Activated CD4-positive, alpha-beta T cell treated with anti-CD3 and anti-CD28 coated beads, Interleukin-2, amount 10 ng/mL, durations not matched to agents 24 days and 14 days (primary cell): ENCODE results near the gene RBMXL2. TPM values are rescaled to one million over a fixed set of nuclear protein-coding genes. Genes with fewer than 3 reads are reported as not detected.

Experiments
- DNase-seq: peaks from one replicate; pipeline ENCODE4 v3.0.0; 2022
- H3K27ac Mint-ChIP-seq: one replicate; pipeline ENCODE4 v1.8.0; 2022; ENCODE audit warnings: mild to moderate bottlenecking, mixed read lengths
- H3K27me3 Mint-ChIP-seq: one replicate; pipeline ENCODE4 v1.8.0; 2022; ENCODE audit warnings: mixed read lengths
- H3K36me3 Mint-ChIP-seq: one replicate; pipeline ENCODE4 v1.8.0; 2022; ENCODE audit warnings: low read depth, mild to moderate bottlenecking, mixed read lengths
- H3K4me1 Mint-ChIP-seq: one replicate; pipeline ENCODE4 v1.8.0; 2021; ENCODE audit warnings: mixed read lengths
- H3K4me3 Mint-ChIP-seq: one replicate; pipeline ENCODE4 v1.8.0; 2022; ENCODE audit warnings: mild to moderate bottlenecking, moderate library complexity, mixed read lengths
- H3K9me3 Mint-ChIP-seq: one replicate; pipeline ENCODE4 v1.8.0; 2021; ENCODE audit warnings: mixed read lengths
- intact Hi-C: fragments of 100-400 bp; cut with micrococcal nuclease; formaldehyde crosslinking; loops from one replicate; pipeline ENCODE4 v1.15.1; 2023
- total RNA-seq: library from RNA; stranded (reverse); gene quantifications from 2 replicates; pipeline ENCODE4 v1.2.3, GENCODE V29; 2022

Gene RBMXL2
- total RNA-seq = not detected in 2 replicates

DNA sequence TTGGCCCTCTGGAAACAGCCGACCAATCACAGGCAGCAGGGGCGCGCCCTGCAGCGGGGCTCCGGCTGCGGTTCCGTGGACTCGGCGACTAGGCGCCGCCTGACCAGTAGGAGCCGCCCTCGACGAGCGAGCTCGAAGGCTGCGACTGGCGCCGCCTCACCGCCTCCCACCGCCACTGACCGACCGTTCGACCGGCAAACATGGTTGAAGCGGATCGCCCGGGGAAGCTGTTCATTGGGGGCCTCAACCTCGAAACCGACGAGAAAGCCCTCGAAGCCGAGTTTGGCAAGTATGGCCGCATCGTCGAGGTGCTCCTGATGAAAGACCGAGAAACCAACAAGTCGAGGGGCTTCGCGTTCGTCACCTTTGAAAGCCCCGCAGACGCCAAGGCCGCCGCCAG lies at the start of gene RBMXL2:
Gene RBMXL2 (plus strand): TSS at position 78 of the 400 bp plus-strand sequence. CDS start 123 bp downstream, at position 201.
- no peaks in the 10 kb centered on the region for H3K9me3 Mint-ChIP-seq
- no peaks in the 10 kb centered on the region for H3K4me1 Mint-ChIP-seq
- H3K4me3 Mint-ChIP-seq = no peak within 1 kb of the TSS
- H3K36me3 Mint-ChIP-seq = no peaks in the 10 kb centered on the region
- H3K27me3 Mint-ChIP-seq = peaks cover 5% of the 10 kb centered on the region
- DNase-seq = no peak
- intact Hi-C loops = no loop called here
- no peak within 1 kb of the TSS for H3K27ac Mint-ChIP-seq

- H3K4me1 Mint-ChIP-seq = no peaks in the 10 kb centered on the region
- intact Hi-C loops = no loop called here
- H3K27me3 Mint-ChIP-seq = no peaks in the 10 kb centered on the region
- H3K9me3 Mint-ChIP-seq = no peaks in the 10 kb centered on the region
- no peak overlapping the region for H3K27ac Mint-ChIP-seq
- no peaks in the 10 kb centered on the region for H3K36me3 Mint-ChIP-seq
- no peak overlapping the region for H3K4me3 Mint-ChIP-seq
- no peak for DNase-seq
Observed at GRCh38 chr11:7046474-7047175, 42.2 kb upstream of the RBMXL2 start.

DNA sequence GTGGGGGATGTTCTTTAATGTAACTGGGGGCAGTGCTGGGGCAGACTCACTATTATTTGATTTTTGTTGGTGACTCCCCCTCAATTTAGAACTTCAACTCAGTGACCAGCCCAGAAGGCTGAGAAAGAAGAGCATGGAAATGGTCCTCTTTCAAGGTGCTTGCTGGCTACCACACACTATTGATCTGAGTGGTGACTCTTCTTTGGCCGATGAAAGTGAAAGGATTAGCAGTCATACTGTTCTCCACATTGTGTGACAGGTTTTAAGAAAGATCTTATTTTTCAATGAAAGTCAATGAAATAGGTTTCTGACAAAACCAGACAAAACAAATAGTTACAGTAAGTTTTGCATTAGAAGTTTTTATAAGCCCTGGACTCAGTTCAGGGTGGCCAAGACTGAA lies 38.6 kb upstream of the RBMXL2 start:
- Mint-ChIP-seq H3K9me3 (no peaks in the 10 kb centered on the region), H3K36me3 (no peaks in the 10 kb centered on the region), H3K4me1 (no peaks in the 10 kb centered on the region), H3K4me3 (no peak overlapping the region), H3K27ac (no peak overlapping the region), H3K27me3 (no peaks in the 10 kb centered on the region)
- no peak for DNase-seq
- intact Hi-C loops = no loop called here

DNA sequence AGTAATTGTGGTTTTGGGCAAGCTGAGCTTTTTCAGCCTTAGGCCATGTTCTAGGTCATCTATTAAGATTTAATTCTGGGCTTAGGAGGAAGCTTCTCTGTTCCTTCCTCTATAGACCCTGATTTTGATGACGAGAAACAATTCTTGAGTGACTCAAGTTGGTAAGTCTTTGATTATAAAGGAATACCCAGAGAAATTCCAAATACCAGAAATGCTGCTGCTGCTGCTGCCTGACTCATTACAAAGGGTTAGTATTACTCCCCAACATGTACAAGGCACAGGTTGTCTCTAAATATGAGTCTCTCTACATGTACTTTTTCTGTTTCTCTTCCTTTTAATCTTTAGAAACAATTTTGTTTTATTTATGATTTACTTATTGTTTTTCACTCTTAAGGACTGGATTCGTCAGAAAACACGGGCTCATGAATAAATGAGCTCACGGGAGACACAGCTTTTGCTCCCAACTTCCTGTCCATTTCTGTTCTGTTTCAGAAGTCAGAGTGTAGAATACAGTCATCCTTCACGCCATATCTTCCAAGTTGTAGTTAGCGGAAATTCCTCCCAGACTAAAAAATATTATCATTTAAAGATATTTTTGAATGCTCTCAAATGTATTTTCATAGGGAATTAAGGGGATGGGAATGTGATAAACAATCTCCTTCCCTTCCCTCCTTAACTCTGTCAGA lies 31.8 kb upstream of the RBMXL2 start:
- Mint-ChIP-seq H3K36me3 (no peaks in the 10 kb centered on the region), H3K27ac (no peak overlapping the region), H3K4me3 (no peak overlapping the region), H3K27me3 (no peaks in the 10 kb centered on the region), H3K9me3 (no peaks in the 10 kb centered on the region), H3K4me1 (no peaks in the 10 kb centered on the region)
- intact Hi-C loops = no loop called here
- DNase-seq = no peak

- H3K4me1 Mint-ChIP-seq = no peaks in the 10 kb centered on the region
- H3K4me3 Mint-ChIP-seq = no peak overlapping the region
- intact Hi-C loops = no loop called here
- no peaks in the 10 kb centered on the region for H3K36me3 Mint-ChIP-seq
- H3K27ac Mint-ChIP-seq = no peak overlapping the region
- no peaks in the 10 kb centered on the region for H3K27me3 Mint-ChIP-seq
- no peaks in the 10 kb centered on the region for H3K9me3 Mint-ChIP-seq
- no peak for DNase-seq
Observed at GRCh38 chr11:7057641-7058040, 31.2 kb upstream of the RBMXL2 start.

DNA sequence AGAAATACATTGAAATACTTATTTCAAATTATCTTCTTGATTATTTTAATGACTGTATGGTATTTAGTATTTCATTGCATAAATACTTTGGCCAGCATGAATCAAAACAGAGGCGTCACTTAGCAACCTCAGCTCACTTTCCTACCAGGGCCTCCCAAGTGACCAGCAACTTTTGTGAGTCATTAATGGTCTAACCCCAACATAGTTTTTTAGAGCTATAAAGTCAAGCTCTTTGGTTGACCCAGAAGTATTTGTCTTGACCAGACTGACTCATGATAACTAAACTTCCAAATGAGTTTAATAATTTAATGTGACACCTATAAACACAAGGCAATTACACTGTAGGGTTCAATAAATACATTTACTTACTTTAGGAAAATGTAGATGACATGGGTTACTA lies 27.9 kb upstream of the RBMXL2 start:
- no peak for DNase-seq
- Mint-ChIP-seq H3K36me3 (no peaks in the 10 kb centered on the region), H3K9me3 (no peaks in the 10 kb centered on the region), H3K27me3 (no peaks in the 10 kb centered on the region), H3K27ac (no peak overlapping the region), H3K4me1 (no peaks in the 10 kb centered on the region), H3K4me3 (no peak overlapping the region)
- intact Hi-C loops = no loop called here

DNA sequence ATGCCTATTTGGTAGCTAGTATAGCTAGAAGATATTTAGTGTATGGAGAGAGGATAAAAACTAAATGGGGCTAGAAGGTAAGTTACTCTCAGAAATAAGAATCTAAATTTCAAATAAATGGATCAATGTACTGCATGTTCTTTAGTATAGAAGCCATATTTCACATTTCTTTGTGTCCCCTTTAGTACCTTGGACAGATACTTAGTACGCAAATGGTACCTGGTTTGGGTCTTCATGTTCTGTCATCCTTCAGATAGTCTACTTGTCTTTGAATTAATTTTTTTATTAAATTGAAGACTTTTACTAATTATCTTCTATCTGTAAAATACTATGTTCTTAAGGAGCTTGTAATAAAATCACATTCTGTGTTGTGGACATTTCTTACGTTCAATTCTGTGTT lies 26.3 kb upstream of the RBMXL2 start:
- Mint-ChIP-seq H3K27ac (no peak overlapping the region), H3K27me3 (peaks cover 4% of the 10 kb centered on the region), H3K4me3 (no peak overlapping the region)

GRCh38 chr11:7072401-7073028 lies 16.3 kb upstream of the RBMXL2 start:
- Mint-ChIP-seq H3K36me3 (no peaks in the 10 kb centered on the region), H3K27ac (no peak overlapping the region), H3K4me1 (no peaks in the 10 kb centered on the region), H3K4me3 (no peak overlapping the region), H3K9me3 (no peaks in the 10 kb centered on the region), H3K27me3 (peaks cover 1% of the 10 kb centered on the region)
- DNase-seq = no peak
- intact Hi-C loops = no loop called here

More for the DNA sequence above, 26.3 kb upstream of the RBMXL2 start:
- intact Hi-C loops = no loop called here
- no peaks in the 10 kb centered on the region for H3K9me3 Mint-ChIP-seq
- DNase-seq = no peak
- H3K4me1 Mint-ChIP-seq = no peaks in the 10 kb centered on the region
- no peaks in the 10 kb centered on the region for H3K36me3 Mint-ChIP-seq

GRCh38 chr11:7077101-7077500 lies 11.7 kb upstream of the RBMXL2 start:
- Mint-ChIP-seq H3K27me3 (no peaks in the 10 kb centered on the region), H3K4me1 (no peaks in the 10 kb centered on the region), H3K36me3 (no peaks in the 10 kb centered on the region), H3K27ac (no peak overlapping the region), H3K9me3 (no peaks in the 10 kb centered on the region), H3K4me3 (no peak overlapping the region)
- no peak for DNase-seq
- intact Hi-C loops = no loop called here

- Mint-ChIP-seq H3K4me1 (no peaks in the 10 kb centered on the region), H3K36me3 (no peaks in the 10 kb centered on the region), H3K9me3 (no peaks in the 10 kb centered on the region), H3K27ac (no peak overlapping the region), H3K27me3 (no peaks in the 10 kb centered on the region), H3K4me3 (no peak overlapping the region)
- intact Hi-C loops = no loop called here
- no peak for DNase-seq
Observed at GRCh38 chr11:7079545-7080135, 9.2 kb upstream of the RBMXL2 start.

DNA sequence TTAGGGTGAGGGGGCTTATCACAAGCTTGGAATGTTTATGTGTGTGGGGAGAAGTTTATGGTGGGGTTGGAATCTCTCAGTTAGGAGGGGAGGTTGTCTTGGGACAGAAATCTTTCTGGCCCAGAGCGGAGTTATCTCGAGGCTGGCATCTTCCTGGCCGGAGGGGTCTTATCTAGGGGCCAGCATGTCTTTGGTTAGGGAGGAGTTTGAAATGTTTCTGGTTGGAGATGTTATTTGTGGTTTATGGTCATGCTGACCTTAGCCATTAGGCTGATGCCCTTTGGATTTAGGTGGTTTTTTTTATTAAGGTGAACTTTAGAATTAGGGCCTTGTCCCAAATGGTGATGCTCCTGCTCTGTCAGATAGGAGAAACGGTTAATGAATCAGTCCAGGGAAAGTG lies 7.9 kb upstream of the RBMXL2 start:
- no peaks in the 10 kb centered on the region for H3K4me1 Mint-ChIP-seq
- intact Hi-C loops = no loop called here
- H3K4me3 Mint-ChIP-seq = no peak overlapping the region
- no peak overlapping the region for H3K27ac Mint-ChIP-seq
- no peaks in the 10 kb centered on the region for H3K27me3 Mint-ChIP-seq
- no peak for DNase-seq
- no peaks in the 10 kb centered on the region for H3K9me3 Mint-ChIP-seq
- H3K36me3 Mint-ChIP-seq = no peaks in the 10 kb centered on the region

GRCh38 chr11:7081441-7081840 lies 7.4 kb upstream of the RBMXL2 start:
- intact Hi-C loops = no loop called here
- Mint-ChIP-seq H3K4me1 (no peaks in the 10 kb centered on the region), H3K36me3 (no peaks in the 10 kb centered on the region), H3K27ac (no peak overlapping the region), H3K27me3 (no peaks in the 10 kb centered on the region), H3K4me3 (no peak overlapping the region), H3K9me3 (no peaks in the 10 kb centered on the region)
- DNase-seq = no peak

DNA sequence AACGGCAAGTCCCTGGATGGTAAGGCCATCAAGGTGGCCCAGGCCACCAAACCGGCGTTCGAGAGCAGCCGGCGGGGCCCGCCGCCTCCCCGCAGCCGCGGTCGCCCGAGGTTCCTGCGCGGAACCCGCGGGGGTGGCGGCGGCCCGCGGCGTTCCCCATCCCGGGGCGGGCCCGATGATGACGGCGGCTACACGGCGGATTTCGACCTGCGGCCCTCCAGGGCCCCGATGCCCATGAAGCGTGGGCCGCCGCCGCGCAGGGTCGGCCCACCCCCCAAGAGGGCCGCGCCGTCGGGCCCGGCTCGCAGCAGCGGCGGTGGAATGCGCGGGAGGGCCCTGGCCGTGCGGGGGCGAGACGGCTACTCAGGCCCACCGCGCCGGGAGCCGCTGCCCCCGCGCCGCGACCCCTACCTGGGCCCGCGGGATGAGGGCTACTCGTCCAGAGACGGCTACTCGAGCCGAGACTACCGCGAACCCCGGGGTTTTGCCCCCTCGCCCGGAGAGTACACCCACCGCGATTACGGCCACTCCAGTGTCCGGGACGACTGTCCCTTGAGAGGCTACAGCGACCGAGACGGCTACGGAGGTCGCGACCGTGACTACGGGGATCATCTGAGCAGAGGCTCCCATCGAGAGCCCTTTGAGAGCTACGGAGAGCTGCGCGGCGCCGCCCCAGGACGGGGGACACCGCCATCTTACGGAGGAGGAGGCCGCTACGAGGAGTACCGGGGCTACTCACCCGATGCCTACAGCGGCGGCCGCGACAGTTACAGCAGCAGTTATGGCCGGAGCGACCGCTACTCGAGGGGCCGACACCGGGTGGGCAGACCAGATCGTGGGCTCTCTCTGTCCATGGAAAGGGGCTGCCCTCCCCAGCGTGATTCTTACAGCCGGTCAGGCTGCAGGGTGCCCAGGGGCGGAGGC lies 792 bp downstream of the RBMXL2 start:
- no peak for DNase-seq
- intact Hi-C loops = no loop called here
- H3K36me3 Mint-ChIP-seq = no peaks in the 10 kb centered on the region
- H3K27me3 Mint-ChIP-seq = peaks cover 5% of the 10 kb centered on the region
- H3K4me1 Mint-ChIP-seq = no peaks in the 10 kb centered on the region
- no peaks in the 10 kb centered on the region for H3K9me3 Mint-ChIP-seq
- no peak overlapping the region for H3K4me3 Mint-ChIP-seq
- H3K27ac Mint-ChIP-seq = no peak overlapping the region
